ENCODE measurements around the gene DCN.

DNA sequence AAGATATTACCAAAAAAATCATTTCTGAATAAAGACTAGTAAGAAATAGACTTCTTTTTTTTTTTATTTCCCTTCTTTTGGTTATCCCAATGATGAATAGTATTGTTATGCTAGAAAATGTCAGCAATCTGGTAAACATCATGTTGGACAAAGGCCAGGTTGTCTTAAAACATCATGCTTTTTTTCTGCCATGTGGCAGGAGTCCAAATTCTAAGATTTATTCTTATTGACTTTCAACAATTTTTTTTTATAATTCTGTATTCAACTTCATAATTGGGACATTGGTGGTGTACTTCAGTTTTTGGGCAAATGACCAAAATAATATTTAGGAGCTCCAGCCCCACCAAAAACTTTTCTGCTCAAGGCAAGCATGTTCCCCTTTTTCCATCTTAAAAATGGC lies 10.5 kb downstream of the DCN start:
- TF ChIP-seq EZH2 (IDR thresholded peaks at IDR 0.05; ENCODE audit: insufficient read depth, poor library complexity, severe bottlenecking) (no peak), EZH2phosphoT487 (IDR thresholded peaks at IDR 0.05; ENCODE audit: insufficient read depth, low read depth) (no peak)
